Epithelial cell of esophagus (primary cell): ENCODE results near the gene SLC38A4.
"Not testable (repeated sequence)": the region's sequence is repeated elsewhere in the genome, so short reads cannot be mapped to it uniquely, and the experiment has no call there.

Experiments
- DNase-seq: peaks from one replicate; pipeline ENCODE4 v3.0.0; 2010; ENCODE audit warnings: low read depth
- H3K4me3 ChIP-seq: 2 replicates; pipeline ENCODE4 v1.5.1; 2011; ENCODE audit warnings: mild to moderate bottlenecking, low read length, control low read depth
- TF ChIP-seq, protein P1 (sequence below): IDR thresholded peaks from 2 replicates; pipeline ENCODE4 v1.5.1; 2011; ENCODE audit warnings: low read depth, mild to moderate bottlenecking, low read length, control low read depth, inconsistent platforms; ENCODE audit not compliant: insufficient read depth; ENCODE audit errors: missing control alignments

The SLC38A4 gene

DNA sequence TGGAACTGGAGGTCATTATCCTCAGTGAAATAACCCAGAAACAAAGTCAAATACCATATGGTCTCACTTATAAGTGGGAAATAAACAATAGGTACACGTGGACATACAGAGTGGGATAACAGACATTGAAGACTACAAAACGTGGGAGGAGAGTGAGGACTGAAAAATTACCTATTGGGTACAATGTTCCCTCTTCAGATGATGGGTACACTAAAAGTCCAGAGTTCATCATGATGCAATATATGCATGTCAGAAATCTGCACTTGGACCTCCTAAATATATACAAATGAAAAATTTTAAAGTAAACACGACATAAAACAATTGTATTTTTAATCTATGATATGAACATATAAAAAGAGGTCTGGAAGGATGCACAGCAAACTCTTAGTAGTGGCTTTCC lies 71.2 kb downstream of the SLC38A4 start:
- no peak for DNase-seq
- H3K4me3 ChIP-seq, result no peak overlapping the region
- TF ChIP-seq, protein P1, sequence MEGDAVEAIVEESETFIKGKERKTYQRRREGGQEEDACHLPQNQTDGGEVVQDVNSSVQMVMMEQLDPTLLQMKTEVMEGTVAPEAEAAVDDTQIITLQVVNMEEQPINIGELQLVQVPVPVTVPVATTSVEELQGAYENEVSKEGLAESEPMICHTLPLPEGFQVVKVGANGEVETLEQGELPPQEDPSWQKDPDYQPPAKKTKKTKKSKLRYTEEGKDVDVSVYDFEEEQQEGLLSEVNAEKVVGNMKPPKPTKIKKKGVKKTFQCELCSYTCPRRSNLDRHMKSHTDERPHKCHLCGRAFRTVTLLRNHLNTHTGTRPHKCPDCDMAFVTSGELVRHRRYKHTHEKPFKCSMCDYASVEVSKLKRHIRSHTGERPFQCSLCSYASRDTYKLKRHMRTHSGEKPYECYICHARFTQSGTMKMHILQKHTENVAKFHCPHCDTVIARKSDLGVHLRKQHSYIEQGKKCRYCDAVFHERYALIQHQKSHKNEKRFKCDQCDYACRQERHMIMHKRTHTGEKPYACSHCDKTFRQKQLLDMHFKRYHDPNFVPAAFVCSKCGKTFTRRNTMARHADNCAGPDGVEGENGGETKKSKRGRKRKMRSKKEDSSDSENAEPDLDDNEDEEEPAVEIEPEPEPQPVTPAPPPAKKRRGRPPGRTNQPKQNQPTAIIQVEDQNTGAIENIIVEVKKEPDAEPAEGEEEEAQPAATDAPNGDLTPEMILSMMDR, result no peak

DNA sequence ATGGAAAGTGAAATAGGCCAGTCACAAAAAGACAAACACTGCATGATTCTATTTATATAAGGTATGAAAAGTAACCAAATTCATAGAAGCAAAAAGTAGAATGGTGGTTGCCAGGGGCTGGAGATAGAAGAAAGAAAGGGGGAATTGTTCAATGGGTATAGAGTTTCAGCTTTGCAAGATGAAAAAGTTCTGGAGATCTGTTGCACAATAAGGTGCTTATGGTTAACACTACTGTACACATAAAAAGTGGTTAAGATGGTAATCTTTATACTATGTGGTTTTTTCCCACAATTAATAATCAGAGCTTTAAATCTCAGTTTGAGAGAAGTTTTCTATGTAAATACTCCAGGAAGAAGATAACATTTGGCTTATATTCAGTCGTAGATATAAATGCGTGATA lies 73.4 kb downstream of the SLC38A4 start:
- TF ChIP-seq, protein P1, result no peak
- H3K4me3 ChIP-seq, result no peak overlapping the region
- DNase-seq, result no peak

DNA sequence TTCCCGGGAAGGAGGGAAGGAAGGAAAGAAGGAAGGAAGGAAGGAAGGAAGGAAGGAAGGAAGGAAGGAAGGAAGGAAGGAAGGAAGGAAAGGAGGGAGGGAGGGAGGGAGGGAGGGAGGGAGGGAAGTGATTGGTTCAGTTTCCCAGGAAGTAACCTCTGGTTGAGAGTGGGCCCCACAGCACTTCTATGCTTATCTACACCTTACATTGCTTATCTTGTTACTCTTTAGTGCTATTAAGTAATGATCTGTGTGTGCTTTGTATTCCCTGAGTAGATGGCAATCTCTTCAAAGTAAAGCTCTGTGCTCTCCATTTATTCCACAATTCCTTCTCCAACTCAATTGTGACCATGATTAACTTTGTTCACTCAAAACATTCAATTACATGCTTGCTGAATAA lies 74.6 kb downstream of the SLC38A4 start:
- no peak overlapping the region for H3K4me3 ChIP-seq
- no peak for DNase-seq
- TF ChIP-seq, protein P1, result no peak

DNA sequence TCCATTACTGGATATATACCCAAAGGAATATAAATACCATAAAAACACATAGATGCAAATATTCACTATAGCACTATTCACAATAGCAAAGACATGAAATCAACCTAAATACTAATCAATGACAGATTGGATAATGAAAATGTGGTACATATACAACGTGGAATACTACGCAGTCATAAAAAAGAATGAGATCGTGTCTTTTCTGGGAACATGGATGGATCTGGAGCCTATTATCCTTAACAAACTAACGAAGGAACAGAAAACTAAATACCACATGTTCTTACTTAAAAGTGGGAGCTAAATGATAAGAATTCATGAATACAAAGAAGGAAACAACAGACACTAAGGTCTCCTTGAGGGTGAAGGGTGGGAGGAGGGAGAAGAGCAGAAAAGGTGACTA lies 76.5 kb downstream of the SLC38A4 start:
- no peak overlapping the region for H3K4me3 ChIP-seq
- TF ChIP-seq, protein P1, result no peak
- DNase-seq, result no peak

DNA sequence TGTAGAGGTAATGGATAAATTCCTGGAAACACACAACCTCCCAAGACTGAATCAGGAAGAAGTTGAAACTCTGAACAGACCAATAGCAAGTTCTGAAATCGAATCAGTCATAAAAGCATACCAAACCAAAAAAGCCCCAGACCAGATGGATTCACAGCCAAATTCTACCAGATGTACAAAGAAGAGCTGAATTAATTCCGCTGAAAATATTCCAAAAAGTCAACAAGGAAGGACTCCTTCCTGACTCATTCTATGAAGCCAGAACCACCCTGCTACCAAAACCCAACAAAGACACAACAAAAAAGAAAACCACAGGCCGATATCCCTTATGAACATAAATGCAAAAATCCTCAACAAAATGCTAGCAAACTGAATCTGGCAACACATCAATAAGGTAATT lies 81.5 kb downstream of the SLC38A4 start:
- DNase-seq, result no peak
- TF ChIP-seq, protein P1, result no peak

DNA sequence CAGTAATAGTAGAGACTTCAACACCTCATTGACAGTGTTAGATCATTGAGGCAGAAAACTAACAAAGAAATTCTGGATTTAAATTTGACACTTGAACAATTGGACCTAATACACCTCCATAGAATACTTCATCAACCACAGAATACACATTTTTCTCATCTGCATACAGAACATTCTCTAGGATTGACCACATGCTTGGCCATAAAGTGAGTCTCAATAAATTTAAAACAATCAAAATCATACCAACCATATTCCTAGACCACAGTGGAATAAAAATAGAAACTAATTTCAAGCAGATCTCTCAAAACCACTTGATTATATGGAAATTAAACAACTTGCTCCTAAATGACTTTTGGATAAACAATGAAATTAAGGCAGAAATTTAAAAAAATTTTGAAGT lies 82.3 kb downstream of the SLC38A4 start:
- TF ChIP-seq, protein P1, result no peak
- no peak for DNase-seq
- no peak overlapping the region for H3K4me3 ChIP-seq

More for the DNA sequence above, 81.5 kb downstream of the SLC38A4 start:
- no peak overlapping the region for H3K4me3 ChIP-seq

DNA sequence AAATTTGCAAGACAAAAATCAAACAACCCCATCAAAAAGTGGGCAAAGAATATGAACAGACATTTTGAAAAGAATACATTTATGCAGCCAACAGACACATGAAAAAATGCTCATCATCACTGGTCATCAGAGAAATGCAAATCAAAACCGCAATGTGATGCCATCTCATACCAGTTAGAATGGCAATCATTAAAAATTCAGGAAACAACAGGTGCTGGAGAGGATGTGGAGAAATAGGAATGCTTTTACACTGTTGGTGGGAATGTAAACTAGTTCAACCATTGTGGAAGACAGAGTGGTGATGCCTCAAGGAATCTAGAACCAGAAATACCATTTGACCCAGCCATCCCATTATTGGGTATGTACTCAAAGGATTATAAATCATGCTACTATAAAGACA lies 83.5 kb downstream of the SLC38A4 start:
- DNase-seq, H3K4me3 ChIP-seq: not testable (repeated sequence)

DNA sequence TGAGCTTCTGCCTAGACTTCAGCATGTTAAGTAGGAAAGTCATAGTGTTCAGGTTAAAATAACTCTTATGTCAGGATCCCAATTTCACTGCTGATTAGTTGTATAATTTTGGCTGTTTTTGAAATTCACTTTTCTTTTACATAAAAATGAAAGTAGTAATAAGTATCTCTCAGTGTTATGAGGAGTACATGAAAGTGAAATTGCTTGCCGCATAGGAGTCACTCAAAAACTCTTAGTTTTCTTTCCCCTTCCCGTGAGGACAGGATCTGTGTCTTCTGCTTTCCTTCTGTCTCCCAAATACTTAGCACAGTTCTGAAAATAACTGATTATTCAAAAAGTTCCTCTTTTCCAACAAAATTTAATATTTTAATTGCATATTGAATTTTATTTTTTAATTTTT lies 100.5 kb downstream of the SLC38A4 start:
- TF ChIP-seq, protein P1, result no peak

More for the DNA sequence above, 100.5 kb downstream of the SLC38A4 start:
- no peak overlapping the region for H3K4me3 ChIP-seq
- no peak for DNase-seq
